KG1 (cell line): Measurements from ENCODE around the gene CST1.
"Not testable (repeated sequence)": the region's sequence is repeated elsewhere in the genome, so short reads cannot be mapped to it uniquely, and the experiment has no call there.

ENCODE experiments used
- DNase-seq: peaks from one replicate; lab custom pipeline; 2025; lab: John Stamatoyannopoulos, UW

Gene CST1, protein sequence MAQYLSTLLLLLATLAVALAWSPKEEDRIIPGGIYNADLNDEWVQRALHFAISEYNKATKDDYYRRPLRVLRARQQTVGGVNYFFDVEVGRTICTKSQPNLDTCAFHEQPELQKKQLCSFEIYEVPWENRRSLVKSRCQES

DNA sequence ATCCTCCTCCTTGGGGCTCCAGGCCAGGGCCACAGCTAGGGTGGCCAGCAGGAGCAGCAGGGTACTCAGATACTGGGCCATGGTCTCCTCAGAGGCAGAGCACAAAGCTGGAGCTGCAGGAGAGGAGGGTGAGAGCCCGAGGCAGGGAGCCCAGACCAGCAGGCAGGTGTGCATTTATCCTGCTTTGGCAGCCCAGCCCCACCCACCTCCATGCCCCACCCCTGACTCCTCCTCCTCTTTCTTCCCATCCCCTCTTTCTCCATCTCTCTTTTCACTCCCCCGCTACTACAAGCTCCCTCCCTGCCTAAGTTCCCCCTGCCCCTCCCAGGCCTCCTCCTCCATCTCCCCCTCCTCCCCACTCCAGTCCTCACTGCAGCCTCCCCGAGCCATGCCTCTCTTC, at the start of gene CST1:
CST1 (minus strand) TSS at position 150 of the 400 bp plus-strand sequence; CDS start at position 81, 69 bp downstream.
- not testable (repeated sequence) for DNase-seq

DNA sequence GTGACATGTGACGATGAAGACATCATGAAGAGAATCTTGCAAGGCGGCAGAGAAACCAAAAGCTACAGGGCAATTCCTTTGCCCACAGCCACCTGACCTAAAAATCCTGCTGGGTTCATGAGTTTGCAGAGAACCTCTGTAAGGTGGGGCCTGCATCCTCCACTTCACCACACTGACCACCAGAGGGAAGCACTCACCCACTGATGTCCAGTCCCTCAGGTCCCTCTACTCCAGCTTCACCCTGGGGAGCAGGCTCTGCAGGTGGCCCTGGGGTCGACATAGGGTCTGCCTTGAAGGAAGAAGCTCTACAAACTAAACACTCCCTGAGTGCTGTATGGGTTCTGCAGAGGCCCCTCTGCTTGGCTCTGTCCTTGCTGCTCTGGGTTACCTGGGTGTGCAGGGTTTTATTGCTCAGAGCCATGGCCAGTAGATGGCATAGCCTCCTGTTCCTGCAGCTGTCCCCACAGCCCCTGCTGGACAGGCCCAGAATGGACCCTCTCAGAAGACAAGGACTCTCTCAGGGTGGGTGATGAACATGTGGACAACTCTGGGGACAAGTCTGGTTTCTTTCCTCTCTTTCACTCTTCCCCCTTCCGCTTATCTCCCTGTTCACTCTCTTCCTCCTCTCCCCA, 48.6 kb upstream of the CST1 start:
- DNase-seq: not testable (repeated sequence)

- DNase-seq: no peak
These were observed 44.8 kb upstream of the CST1 start for GRCh38 chr20:23795526-23795925.

GRCh38 chr20:23794841-23795240, 44.1 kb upstream of the CST1 start:
- DNase-seq: no peak

DNA sequence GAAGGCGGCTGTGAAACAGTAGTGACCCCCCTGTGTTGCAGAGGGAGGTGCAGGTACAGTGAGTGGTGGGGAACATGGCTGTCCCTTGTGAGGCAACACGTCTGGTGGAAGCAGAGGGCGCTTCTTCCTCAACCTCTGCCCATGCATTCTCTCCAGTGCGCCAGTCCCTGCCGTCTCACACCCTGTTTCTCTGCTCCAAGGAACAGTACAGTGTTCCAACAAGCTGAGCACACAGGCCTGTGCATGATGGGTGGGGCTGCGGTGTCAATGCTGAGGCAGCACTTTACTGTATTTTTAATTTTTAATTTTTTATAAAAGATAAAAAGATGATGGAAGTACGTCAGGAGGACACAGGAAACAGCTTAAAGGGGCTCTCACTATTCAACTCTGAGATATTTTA, 43.3 kb upstream of the CST1 start:
- no peak for DNase-seq

DNA sequence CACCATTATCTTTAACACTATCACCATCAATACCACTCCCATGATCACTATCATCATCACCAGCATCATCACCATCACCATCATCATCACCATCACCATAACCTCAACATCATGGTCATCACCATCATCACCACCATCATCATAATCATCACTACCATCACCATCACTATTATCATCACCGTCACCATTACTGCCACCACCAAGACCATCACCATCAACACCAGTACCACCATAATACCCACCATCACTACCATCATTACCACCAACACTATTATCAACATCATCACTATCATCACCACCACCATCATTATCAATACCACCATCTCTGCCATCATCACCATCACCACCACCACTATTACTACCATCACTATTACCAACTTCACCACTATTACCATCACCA, 32.7 kb upstream of the CST1 start:
- no peak for DNase-seq

DNA sequence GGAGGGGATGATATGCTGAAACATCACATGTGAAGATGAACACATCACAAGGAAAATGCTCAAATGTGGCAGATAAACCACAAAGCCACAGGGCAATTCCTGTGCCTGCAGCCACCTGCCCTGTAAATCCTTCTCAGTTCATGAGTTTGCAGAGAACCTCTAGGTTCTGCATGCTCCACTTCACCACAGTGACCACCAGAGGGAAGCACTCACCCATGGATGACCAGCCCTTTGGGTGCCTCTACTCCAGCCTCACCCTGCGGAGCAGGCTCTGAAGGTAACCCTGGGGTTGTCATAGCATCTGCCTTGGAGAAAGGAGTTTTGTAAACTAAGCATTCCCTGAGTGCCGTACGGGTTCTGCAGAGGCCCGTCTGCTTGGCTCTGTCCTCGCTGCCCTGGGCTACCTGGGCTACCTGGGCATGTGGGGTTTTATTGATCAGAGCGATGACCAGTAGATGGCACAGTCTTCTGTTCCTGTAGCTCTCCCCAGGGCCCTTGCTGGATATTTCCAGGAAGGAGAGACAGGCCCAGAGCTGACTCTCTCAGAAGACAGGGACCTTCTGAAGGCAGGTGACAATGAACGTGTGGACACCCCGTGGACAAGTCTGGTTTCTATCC, 31.7 kb upstream of the CST1 start:
- no peak for DNase-seq

- DNase-seq: not testable (repeated sequence)
These were observed 27.9 kb upstream of the CST1 start for GRCh38 chr20:23778676-23779075.

- DNase-seq: not testable (repeated sequence)
These were observed 26.6 kb upstream of the CST1 start for GRCh38 chr20:23777380-23777779.

- no peak for DNase-seq
These were observed 25.5 kb upstream of the CST1 start for GRCh38 chr20:23776067-23776771.

GRCh38 chr20:23774081-23774480, 23.3 kb upstream of the CST1 start:
- DNase-seq: no peak

DNA sequence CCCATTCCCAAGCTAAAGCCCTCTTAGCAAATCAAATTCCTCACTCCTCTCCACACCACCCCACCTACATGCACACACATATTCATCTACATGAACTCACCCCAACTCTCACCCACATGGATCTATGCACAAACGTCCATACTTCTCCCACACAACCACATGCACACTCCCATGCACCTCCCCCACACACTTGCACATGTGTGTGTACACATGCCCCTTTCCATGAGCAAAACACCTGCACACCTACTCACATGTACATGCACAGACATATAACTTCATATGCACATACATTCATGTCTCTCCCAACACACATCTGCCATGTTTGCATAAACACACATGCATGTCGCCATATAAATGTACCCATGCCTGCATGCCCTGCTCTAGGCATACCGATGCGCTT, 22.8 kb upstream of the CST1 start:
- DNase-seq: no peak

- DNase-seq: no peak
These were observed 22.4 kb upstream of the CST1 start for GRCh38 chr20:23773127-23773526.

- no peak for DNase-seq
These were observed 21.3 kb upstream of the CST1 start for GRCh38 chr20:23772074-23772473.

- DNase-seq: no peak
These were observed 19.6 kb upstream of the CST1 start for GRCh38 chr20:23770384-23770783.

DNA sequence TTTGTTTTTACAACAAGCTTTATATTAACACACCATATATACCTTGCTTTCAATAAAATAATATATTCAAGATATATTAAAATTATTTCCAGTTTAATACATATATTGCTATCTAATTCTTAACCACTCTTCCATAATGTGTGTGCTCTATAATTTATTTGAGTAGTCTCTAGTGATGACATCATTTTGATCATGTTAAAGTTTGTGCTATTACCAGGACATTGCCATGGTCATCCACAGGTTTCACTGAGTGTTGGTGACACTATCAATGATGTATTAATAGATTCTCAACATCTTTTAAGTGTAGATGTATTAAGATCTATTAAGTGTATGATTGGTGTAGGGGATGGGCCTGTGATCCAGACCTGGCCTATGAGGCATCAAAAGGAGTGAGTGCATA, 17.8 kb upstream of the CST1 start:
- DNase-seq: not testable (repeated sequence)

DNA sequence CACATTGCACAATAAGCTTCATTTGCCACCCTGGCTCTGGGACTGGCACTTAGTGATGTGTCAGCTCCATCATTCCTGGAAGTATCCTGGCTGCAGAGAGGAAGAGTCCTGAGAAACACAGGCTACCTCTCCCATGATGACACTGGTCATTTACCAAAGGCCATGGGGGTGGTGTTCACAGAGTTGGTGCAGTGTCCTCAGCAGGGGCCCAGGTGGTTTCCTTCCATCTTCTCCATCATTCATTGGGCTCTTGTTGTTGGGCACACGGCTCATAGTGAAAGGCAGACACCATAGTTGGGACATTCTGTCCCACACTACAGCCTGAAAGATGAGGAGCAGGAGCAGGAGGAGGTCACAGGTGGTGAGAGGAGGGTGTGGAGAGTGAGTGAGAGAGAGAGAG, 15.8 kb upstream of the CST1 start:
- DNase-seq: no peak

DNA sequence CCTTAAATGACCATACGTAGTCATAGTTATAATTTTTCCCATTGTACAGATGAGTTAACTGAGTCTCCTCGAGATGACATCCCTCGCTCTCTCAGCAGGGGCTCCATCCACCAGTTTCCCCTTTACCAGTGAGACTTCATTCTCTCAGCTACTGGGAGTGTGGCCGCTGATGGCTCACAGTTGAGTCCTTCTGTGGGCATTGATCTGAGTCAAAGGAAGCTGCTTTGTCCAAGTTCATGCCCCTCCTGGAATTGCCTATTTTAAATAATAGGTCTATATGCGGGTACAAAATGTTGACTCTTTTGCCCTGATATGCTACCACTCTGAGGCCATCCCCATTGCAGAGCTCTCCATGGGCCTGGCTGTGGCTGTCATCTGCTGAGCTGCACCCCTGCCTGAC, 14.8 kb upstream of the CST1 start:
- no peak for DNase-seq

- DNase-seq: not testable (repeated sequence)
These were observed 13.9 kb upstream of the CST1 start for GRCh38 chr20:23764630-23765029.

GRCh38 chr20:23763345-23763744, 12.6 kb upstream of the CST1 start:
- no peak for DNase-seq

GRCh38 chr20:23759306-23759940, 8.7 kb upstream of the CST1 start:
- no peak for DNase-seq

- DNase-seq: not testable (repeated sequence)
These were observed 6.1 kb upstream of the CST1 start for GRCh38 chr20:23756792-23757191.
